GM23248 (cell line): ENCODE results near the gene KHDRBS1.

Source experiments
- EZH2 ChIP-seq: fragments of 200-600 bp; sonication (generic); IDR thresholded peaks from 2 replicates; pipeline ENCODE4 v1.6.1; 2018; ENCODE audit warnings: antibody characterized with exemption, mild to moderate bottlenecking; ENCODE audit not compliant: insufficient read depth, poor library complexity, severe bottlenecking
- EZH2phosphoT487 ChIP-seq: fragments of 200-600 bp; sonication (generic); IDR thresholded peaks from 2 replicates; pipeline ENCODE4 v1.6.1; 2018; ENCODE audit warnings: antibody characterized with exemption, moderate library complexity, mild to moderate bottlenecking, low read depth; ENCODE audit not compliant: insufficient read depth

DNA sequence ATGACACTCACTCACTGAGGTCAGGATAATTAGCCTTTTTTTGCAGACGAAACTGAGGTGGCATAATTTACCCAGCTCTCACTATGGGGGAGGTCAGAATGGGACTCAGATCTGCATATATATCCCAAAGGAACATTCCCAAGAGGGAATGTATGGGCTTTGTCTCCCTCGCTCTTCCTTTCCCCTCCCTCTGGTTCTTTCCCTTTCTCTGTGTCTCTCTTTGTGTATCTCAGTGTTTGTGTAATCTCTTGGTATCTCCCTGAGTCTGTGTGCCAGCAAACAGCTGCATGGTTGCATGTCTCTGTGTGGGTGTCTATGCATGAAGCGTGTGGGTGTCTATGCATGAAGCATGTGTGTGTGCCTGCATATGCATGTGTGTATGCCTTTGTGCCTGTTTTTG lies 63.8 kb downstream of the KHDRBS1 start:
- TF ChIP-seq EZH2phosphoT487 = no peak
- no peak for TF ChIP-seq EZH2
